CD4-positive, alpha-beta T cell treated with Interleukin-4 for 4 hours (primary cell): ENCODE results near the gene CSMD2.

ENCODE experiments used
- DNase-seq: peaks from one replicate; pipeline ENCODE4 v3.0.0-alpha.2; 2020

Gene CSMD2

DNA sequence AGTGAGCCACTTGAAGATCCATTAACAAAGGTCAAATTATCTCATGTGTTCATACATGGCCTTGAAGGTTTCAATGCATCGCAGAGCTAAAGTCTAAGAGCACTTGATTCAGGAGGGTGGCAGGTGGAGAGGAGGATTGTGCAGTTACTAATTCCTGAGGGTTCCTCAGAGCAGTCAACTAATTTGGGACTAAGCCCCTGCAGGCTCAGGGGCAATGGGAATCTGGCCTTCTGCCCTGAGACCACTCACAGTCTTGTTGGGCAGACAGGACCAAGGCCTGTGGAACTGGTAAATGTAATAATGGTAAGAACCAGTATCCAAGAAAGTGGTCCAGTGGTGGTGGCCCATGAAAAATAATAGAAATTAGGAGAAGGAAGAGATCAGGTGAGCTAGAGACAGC lies 428.5 kb downstream of the CSMD2 start:
- DNase-seq: no peak

DNA sequence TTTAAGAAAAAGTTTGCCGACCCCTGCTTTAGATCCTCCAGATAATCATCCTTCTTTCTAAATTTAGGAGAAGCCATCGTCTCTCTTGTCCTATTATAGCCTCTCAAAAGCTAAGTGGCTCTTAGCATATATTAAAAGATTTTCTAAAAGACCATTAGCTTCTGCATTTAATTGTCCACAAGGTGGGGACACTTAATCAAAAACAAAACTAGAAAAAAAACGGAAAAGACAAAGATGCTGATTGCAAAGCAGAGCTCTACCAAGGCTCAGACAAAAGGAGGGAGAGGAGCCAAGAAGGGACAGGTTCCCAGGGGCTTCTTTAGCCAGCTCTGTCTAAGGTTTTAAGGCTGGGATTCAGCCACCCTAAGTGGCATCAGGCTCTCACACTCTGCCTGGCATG lies 429.4 kb downstream of the CSMD2 start:
- DNase-seq: no peak

DNA sequence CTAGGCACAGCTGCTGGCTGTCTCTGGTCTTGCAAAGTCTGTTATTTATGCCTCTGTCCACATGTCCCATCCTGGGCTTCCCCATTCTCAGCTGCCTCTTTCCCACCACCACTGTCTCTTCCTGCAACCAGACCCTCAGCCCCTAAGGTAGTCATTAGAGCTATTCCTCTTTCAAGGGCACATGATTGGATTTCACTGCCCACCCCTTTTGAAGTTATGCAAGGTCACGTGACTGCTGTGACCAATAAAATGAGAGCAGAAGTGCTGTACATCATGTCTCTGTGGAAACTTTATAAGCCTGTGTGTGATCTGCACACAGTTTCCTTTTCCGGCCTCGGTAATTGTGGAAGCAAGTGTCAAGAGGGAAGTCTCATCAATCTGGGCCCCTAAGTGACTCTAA lies 437.7 kb downstream of the CSMD2 start:
- DNase-seq: no peak

DNA sequence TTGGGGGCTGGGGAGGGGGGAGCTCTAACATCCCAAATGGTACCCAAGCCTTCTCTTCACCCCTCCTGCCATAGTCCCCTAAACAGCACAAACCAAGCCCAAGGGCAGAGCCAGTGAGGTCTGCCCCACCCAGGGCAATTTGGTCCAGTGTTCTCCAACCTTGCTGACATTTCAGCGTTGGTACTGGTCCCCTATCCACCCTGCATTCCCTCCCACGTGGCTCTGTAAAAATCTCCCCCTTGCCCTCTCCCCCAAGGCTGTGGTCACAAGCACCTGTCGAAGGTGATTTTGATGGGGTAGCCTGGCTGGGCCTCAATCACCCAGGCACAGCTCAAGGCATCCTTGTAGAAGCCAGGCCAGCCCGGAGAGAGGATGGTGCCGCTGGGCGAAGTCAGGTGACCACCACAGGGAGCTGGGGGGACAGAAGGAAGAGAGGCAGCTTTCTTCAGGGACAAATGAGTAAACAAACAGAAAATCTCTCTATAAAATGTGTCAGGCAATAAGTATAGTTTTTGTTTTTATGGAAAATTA lies 438.7 kb downstream of the CSMD2 start:
- DNase-seq: no peak

DNA sequence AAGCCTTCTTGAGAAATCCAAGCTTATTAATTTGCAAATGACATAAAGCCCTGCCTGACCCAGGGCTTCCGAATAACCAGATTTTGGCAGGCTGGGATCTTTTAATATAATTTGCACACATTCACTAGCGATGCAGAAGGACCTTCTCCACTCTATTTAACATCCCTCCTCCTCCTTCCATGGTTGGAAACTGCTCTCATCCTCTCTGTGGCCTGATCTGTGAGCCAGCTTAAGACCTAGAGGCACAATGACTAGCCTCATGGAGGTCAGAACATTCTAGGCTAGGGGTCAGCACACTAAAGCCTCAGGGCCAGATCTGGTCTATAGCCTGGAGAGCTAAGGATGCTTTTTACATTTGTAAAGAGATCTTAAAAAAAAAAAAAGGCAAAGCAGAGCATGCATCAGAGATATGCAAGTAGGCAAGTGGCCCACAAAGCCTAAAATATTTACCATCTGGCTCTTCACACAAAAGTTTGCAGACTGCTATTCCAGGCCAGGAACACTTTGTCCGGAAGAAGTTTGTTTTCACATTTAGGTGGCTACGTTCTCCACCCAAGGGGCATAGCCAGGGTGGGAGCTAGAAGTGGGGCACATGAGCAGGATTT lies 439.4 kb downstream of the CSMD2 start:
- DNase-seq: no peak

DNA sequence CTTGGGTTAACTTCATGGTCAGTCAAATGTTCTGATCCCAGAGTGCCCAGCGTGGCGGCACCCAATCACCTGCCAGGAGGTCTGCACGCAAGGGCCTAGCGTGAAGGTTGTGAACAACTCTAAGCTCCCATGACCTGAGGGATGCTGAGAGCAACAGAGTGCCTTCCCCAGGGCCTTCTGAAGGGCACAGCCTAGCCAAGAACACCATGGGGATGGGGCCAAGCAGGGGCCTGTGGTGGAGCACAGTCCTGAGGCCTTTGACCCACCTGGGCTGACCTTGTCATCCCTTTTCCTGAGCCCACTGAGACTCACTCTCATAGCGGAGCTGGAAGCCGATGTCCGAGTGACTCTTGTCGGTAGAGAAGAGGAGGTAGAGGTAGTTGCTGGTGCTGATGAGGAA lies 440.0 kb downstream of the CSMD2 start:
- no peak for DNase-seq

DNA sequence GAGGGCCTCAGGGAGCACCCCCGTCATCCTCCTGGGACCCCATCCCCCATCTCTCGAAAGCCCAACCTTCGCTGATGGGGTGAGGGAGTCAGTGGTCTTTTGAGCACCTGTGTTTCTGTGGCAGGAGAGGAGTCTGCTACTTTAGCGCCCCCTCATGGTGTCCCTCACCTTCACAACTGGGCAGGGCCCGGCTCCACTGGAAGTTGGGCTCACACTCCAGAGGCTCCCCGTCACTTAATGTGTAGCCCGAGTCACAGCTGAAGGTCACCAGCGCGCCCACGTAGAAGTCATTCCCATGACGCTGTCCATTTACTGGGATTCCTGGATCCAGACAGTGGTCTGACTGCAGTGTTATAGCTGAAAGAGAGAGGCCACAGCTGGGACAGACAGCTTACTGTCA lies 440.7 kb downstream of the CSMD2 start:
- DNase-seq: no peak

DNA sequence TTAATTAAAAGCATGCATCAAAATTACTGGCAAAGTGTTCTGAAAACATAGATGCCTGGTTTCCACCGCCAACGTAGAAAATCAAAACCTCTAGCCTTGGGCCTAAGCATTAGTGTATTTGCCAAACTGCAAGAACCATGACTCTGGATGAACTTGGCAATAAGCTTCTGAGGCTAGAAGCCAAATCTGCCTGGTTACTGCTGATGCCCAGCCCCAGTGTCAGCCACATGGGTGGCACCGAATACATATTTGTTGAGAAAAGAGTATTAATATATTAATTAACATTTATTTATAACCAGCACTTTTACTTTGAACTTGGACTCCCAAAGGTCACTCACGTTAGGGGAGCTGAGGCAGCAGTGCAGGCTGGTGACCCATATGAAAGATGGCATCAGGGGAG lies 441.8 kb downstream of the CSMD2 start:
- DNase-seq: no peak

DNA sequence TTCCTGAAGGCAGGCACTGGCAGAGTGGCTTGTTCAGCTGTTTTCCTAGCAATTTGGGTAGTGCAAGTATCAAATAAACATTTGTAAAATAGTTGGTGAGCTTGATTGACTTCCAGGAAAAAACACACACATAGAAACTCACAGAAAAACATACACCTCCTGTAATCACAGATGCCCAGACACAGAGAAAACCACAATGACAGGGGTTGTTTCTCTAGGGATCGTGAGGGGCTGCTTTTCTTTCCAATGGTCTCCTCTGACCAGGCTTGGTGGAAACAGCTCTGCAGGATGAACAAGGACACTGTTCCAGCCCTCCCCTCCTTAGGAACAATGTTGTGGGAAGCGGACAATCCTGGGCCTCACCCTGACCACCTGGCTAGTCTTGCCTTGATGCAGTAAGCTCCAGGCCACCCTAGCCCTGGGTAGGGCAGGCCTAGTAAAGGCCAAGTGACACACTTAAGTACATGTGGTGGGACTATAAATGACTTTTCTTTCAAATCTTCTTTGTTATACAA lies 443.7 kb downstream of the CSMD2 start:
- no peak for DNase-seq

DNA sequence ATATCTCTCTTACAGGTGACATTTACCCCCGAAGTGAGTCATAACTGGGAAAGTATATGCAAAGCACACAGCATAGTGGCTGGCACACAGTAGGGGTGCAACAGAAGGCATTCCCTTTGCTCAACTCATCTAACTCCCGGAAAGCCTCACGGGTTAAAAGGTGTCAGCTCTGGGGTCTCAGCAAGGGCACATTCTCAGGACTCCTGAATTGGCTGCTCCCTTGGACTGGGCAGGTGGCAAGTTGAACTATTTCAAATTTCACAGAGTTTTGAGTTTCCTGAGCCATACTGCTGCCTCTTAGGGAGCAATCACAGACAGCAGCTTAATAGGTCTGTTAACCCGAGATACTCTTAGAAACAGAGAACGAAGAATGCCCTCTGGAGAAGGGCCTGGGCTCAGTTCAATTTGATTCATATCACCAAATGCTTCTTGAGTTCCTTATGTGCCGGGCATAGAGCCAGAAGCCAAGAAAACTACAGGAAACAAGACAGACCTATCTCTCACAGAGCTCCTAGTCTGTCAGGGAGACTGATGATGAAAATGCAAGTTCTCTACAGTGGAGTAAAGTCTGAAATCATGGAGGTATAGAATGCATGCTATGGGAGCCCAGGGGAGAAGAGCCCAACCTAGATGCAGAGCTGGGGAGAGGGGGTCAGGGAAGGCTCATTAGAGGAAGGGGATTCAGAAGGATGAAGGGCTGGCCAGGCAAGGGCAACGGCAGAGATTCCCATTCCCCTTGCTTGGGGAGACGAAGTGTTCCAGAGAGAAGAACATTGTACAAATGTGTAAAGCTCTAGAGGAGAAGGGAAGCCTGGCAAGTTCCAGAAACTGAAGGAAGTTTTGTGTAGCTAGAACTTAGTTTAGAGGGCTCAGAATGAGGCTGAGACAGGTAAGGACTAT lies 445.0 kb downstream of the CSMD2 start:
- DNase-seq: no peak

DNA sequence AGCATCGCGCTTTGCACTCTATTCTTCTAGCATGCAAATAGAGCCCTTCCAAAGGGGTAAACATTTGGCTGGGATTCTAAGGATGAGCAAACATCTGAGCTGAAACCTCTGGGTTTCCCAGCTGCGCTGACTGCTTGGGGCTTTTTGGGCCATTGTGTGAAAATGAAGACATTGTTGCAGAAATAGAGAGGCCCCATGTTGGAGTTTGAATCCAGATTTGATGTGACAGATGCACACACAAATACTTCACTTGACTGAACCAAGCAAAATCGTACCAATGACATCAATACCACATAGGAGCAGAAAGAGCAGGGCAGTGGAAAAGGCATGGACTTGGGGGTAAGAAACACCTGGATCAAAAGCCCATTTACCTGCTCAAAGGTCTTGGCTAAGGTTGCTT lies 445.7 kb downstream of the CSMD2 start:
- no peak for DNase-seq

DNA sequence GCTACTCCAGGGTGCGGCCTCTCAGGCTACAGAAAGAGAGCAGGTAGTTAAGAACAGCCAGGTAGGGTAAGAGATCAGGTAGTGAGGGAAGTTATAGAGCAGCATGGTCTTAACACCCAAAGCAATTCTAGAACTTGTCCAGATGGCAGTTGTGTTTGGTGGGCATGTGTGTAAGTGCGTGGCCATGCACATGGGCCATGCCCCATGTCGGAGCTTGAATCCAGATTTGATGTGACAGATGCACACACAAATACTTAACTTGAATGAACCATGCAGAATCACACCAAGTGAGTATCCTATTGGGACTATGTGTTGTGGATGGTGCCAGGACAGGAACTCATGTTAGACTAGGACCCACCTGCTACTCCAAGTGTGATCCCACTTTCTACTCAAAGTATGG lies 446.8 kb downstream of the CSMD2 start:
- no peak for DNase-seq

DNA sequence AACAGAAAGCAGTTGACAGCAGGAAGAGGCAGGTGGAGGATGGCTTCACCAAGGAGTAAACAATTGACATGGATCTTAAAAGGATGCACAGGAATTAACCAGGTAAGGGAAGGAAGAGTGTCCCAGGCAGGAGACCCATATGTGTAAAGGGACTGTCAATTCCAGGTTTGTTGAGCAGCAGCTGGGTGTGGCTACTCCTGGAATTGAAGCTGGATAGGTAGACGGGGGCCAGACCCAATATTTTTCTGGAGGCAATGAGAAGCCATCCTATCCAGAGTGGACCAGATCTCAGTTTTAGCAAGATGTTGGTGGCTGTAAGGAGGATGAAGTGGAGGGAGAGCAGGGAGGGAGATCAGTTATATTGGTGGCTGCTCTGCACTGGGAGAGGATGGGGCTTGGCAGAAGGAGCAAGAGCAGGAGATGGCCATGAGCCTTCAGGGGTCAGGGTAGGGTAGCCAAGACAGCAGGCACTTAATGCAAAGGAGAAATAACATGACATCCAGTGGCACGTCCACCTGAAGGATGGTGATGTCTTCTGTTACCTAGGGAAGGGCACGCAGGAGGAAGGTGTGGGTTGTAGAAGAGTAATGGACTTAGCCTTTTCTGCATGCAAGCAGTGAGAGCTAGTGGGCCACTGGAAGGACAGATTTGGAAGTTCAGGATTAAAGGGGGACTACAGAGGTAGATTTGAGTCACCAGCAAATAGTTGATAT lies 447.9 kb downstream of the CSMD2 start:
- no peak for DNase-seq

DNA sequence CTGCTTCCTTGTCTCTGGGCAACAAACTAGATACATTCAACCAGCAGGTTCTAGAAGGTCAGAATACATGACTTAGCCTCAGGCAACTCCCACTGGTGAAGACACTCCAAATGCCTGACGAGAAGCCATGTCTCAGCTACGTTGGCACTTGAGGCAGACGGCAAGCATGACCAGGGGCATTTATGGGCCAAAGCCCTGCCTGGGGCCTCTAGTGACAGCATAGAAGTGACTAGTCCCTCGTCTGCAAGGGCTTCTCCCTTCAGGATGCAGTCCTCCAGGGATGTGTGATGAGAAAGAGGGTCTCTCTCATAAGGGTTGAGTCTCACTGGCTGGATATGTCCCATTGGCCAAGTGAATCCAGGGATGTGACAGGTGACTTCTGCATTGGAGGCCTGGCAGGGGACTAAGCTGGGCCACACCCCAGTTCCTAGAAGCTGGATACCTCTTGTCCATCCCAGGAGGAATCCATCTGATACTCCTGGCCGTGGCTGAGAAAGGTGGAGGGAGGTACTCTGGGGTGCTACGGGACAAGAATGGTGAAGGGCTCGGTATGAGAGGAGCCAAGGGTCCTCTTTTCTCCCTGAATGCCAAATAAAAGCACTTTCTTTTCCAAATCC lies 449.7 kb downstream of the CSMD2 start:
- no peak for DNase-seq

DNA sequence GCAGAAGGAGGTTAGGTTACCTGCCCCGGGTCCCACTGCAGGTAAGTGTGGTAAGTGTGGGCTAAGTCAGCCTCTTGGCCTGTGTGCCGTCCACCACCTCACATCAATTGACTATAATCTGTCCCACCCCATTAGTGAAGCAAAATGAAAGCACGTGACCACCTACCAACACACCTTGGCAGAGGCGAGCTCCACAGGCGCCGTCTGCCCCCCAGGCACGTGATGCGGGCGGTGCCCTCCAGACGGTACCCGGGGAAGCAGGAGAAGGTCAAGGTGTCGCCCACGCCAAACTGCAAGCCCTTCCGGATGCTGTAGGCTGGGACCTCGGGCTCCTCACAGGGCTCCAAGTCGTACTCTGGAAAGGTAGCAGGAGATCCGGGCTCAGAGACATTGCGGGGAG lies 450.6 kb downstream of the CSMD2 start:
- no peak for DNase-seq

DNA sequence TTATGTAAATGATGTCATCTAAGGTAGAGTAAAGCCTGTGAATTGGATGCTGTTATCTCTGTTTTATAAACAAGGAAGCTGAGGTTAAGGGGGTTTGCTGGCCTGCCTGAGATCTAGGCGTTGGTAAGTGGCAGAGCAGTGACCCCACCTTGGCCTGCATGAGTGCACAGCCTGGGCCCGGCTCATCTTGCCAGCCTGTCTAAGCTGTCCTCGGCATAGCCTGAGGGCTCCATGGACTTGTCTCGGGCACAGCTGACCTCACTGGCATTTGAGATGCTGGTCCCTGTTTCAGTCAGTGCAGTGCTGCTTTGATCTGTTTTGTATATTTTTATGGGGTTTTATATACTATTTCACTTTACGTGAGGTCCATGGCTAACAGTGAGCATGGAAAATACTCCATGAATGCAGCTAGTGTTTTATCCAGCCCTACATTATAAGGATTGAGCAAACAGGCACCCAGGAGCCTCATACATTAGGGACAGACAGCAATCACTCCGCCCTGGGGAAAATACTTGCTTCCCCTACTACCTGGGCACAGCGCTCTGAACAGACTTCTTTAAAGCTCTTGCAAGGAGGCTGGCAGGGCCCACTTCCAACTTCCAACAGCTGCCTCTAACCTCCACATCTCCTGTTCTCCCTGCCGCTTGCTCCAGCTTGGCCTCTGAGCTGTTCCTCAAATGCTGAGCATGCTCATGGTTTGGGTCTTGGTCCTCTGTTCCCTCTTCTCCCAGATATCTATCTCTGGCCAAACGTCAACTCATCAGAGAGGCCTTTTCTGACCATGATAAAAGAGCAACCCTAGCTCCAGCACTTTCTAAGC lies 451.8 kb downstream of the CSMD2 start:
- DNase-seq: no peak

DNA sequence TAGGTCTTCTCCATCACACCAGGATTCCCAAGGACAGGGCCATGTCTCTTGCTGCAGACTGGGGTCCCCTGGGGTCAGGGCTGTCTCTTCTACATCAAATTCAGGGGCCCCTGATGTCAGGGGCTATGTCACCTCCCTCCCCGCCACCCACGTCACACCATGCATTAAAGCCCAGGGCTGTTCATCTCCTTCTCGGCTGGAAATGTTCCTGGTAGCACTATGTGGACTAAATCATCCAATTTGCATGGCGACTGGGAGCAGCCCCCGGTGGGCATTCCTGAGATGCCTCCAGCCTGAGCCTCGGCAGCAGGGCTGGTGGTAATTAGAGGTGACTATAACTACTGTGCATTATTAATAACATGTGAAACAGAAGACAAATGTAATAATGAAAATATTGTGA lies 452.8 kb downstream of the CSMD2 start:
- DNase-seq: no peak

DNA sequence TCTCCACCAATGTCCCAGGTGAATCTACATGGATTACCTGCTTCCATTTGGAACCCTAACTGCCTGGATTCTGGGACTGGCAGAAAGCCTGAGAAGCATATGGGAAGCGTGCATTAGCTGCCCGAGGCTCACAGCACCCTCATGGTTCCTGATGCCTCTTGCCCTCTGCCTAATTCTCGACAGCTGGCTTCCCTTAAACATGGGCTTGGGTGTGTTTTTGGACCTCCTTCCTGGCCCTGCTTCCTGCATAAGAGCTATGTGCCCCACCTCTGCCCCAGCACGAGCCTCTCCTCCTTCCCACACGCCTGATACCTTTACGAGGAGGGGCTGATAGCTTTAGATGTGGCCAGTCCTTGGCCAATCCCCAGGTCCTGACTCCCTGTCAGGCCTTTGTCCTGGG lies 453.5 kb downstream of the CSMD2 start:
- DNase-seq: no peak

DNA sequence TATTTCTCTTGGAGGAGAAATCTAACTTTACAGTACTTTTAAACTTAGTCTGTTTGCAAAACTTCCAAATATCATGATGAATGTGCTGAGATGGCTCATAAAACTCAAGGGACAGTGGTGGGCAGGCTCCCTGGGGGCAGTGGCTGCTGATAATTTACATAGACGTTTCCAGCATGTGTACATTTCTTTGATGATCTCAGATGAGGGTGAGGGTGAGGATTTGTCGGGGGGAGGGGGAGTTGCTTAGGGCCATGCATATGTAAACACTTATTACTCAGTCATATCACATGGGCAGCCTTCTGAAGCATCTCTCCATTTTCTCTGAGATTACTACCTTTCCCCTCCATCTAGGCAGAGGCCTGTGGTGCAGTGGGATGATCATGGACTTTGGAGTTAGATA lies 454.1 kb downstream of the CSMD2 start:
- DNase-seq: no peak

DNA sequence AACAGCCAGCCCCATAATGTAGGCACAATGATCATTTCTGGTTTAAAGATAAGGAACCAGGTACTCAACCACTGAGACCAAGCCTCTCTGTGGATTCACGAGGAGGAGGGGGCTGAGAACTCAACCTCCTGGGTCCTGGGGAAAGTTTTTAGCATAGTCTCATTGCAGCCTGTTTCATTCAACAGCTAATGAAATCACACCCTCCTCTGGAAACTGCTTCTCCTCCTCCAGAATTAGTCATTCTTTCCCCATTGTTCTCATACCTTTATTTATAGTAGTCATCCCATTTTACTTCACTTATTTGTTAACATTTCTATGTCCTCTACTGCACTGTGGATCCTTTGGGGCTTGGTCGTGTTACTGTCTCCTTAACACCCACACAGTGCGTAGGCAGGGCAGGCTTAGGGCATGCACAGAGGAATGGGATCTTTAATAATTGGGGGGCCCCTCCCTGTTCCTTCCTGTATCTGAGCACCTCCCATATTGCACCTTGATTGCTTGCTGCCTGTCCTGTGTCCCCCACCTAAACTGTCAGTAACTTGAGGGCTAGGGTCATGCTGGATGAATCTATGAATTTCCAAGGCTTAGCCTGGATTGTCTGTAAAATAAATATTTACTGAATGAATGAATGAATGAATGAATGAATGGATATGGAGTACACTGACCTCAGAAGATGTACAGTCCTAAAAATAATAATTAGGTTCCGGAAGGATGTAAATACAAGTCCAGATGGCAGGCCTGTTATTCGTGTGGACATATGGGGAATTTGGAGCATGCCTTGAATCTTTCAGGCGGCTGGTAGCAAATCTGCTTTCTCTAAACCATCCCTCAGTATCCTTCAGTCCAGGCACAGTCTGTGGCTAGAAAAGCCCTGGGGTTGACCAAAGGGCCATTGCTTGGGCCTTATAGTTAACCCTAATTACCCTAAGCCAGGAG lies 455.0 kb downstream of the CSMD2 start:
- no peak for DNase-seq

DNA sequence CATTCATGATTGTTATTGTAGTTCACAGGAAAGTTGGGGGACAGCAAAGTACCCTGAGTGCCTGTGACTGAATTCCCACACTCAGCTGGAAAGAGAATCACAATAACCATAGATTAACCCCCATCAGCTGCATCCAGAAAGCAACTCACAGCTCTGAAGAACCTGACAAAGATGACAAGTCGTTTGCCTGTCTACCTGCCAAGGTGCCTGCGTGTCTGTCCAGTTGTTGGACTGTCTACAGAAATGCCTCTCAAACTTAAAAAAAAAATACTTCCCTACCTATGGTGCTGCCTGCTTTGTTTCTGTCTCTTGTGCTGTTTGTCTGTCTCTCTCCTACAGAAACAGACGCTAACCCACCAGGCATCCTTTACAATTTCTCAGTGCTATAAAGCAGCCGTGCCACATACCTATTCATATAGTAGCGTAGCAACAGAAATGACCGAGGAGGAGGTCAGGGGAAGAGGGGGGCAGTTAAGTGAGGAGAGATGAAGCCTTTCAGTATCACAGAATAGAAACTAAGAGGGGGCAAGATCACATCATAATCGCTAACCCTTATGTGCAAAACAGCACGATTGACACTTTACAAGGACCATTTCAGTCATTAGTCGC lies 455.8 kb downstream of the CSMD2 start:
- DNase-seq: no peak
